HL-60/S4 treated with phorbol 12-myristate 13-acetate at 8.2 ng/mL for 4 days and 3 days (cell line): Measurements from ENCODE around the gene TMEM174.

ENCODE experiments used
- in situ Hi-C: fragments of 300-500 bp; cut with MboI; formaldehyde crosslinking; loops from 2 replicates; pipeline ENCODE4 v1.15.0; 2022; ENCODE audit warnings: low sequenced_read_pairs

Gene TMEM174

GRCh38 chr5:73172951-73173350 lies at the start of gene TMEM174:
Gene TMEM174, plus strand, starts transcription at chr5:73173193. Its CDS starts 51 bp downstream, at chr5:73173244.
- in situ Hi-C loops = no loop called here

- in situ Hi-C loops = no loop called here
These were observed 47.7 kb upstream of the TMEM174 start for GRCh38 chr5:73125289-73125688.

GRCh38 chr5:73126381-73126780 lies 46.6 kb upstream of the TMEM174 start:
- in situ Hi-C loops = no loop called here

GRCh38 chr5:73126957-73127356 lies 46.0 kb upstream of the TMEM174 start:
- in situ Hi-C loops = no loop called here

GRCh38 chr5:73129143-73129542 lies 43.9 kb upstream of the TMEM174 start:
- in situ Hi-C loops = no loop called here

- in situ Hi-C loops = no loop called here
These were observed 42.2 kb upstream of the TMEM174 start for GRCh38 chr5:73130811-73131210.

- in situ Hi-C loops = no loop called here
These were observed 41.1 kb upstream of the TMEM174 start for GRCh38 chr5:73131711-73132425.

GRCh38 chr5:73132759-73133158 lies 40.2 kb upstream of the TMEM174 start:
- in situ Hi-C loops = no loop called here

- in situ Hi-C loops = no loop called here
These were observed 38.0 kb upstream of the TMEM174 start for GRCh38 chr5:73135021-73135420.

- in situ Hi-C loops = no loop called here
These were observed 37.5 kb upstream of the TMEM174 start for GRCh38 chr5:73135429-73136054.

GRCh38 chr5:73136055-73136562 lies 36.9 kb upstream of the TMEM174 start:
- in situ Hi-C loops = no loop called here

- in situ Hi-C loops = no loop called here
These were observed 35.1 kb upstream of the TMEM174 start for GRCh38 chr5:73137563-73138530.

GRCh38 chr5:73139485-73139884 lies 33.5 kb upstream of the TMEM174 start:
- in situ Hi-C loops = no loop called here

GRCh38 chr5:73140801-73141200 lies 32.2 kb upstream of the TMEM174 start:
- in situ Hi-C loops = no loop called here

GRCh38 chr5:73142035-73142434 lies 31.0 kb upstream of the TMEM174 start:
- in situ Hi-C loops = no loop called here

- in situ Hi-C loops = no loop called here
These were observed 29.3 kb upstream of the TMEM174 start for GRCh38 chr5:73143716-73144115.

- in situ Hi-C loops = no loop called here
These were observed 23.5 kb upstream of the TMEM174 start for GRCh38 chr5:73149540-73149939.

GRCh38 chr5:73150876-73151275 lies 22.1 kb upstream of the TMEM174 start:
- in situ Hi-C loops = no loop called here

- in situ Hi-C loops = no loop called here
These were observed 21.1 kb upstream of the TMEM174 start for GRCh38 chr5:73151766-73152410.
